K562 (cell line): Measurements from ENCODE around the gene CCDC17.

Experiments
- BMI1 ChIP-seq: fragments of 150-350 bp; IDR thresholded peaks from 2 replicates; pipeline ENCODE4 v1.6.1; 2014; ENCODE audit warnings: low read length
- CHD7 ChIP-seq: fragments of 200-600 bp; sonication (generic); IDR thresholded peaks from one replicate; pipeline ENCODE4 v1.6.1; 2012; ENCODE audit warnings: mild to moderate bottlenecking, low read depth, low read length, inconsistent platforms
- MAFK ChIP-seq: IDR thresholded peaks from 2 replicates; pipeline ENCODE4 v1.6.1; 2011; ENCODE audit warnings: low read length, improper control_type of control experiment
- RBFOX2 ChIP-seq: fragments of 200-400 bp; formaldehyde crosslinking; IDR thresholded peaks from 2 replicates; pipeline ENCODE4 v1.6.1; 2017; ENCODE audit warnings: low read depth, mild to moderate bottlenecking, low read length, moderate library complexity
- SAFB2 ChIP-seq: fragments of 200-400 bp; formaldehyde crosslinking; IDR thresholded peaks from 2 replicates; pipeline ENCODE4 v1.6.1; 2018; ENCODE audit warnings: borderline replicate concordance, low read length, low read depth, moderate library complexity; ENCODE audit not compliant: severe bottlenecking

- TF ChIP-seq RBFOX2 (no peak), MAFK (no peak), CHD7 (no peak), BMI1 (no peak), SAFB2 (no peak)
Observed at GRCh38 chr1:45612941-45613579, 10.8 kb downstream of the CCDC17 start.
